ENCODE results near the gene ERICH6B. TPM values are rescaled to one million over a fixed set of nuclear protein-coding genes. Genes with fewer than 3 reads are reported as not detected.

The ERICH6B gene
- total and polyA plus RNA-seq, 12 donors: not detected

- peaks cover 0 to 12% (median 0%) of the 10 kb centered on the region in 7 donors for H3K27me3 ChIP-seq
- intact Hi-C loops (cut with DNase I): no loop called here
- no peak overlapping the region for H3K27ac ChIP-seq
- ATAC-seq (no peak), DNase-seq (no peak)
- no peak for TF ChIP-seq CTCF (IDR thresholded peaks at IDR 0.05)
- H3K4me1 ChIP-seq: no peaks in the 10 kb centered on the region
- H3K9me3 ChIP-seq: peaks cover 0 to 3% (median 0%) of the 10 kb centered on the region in 11 donors
- no peaks in the 10 kb centered on the region for H3K36me3 ChIP-seq
- H3K4me3 ChIP-seq: no peak overlapping the region
These were observed 50.2 kb downstream of the ERICH6B start for GRCh38 chr13:45565331-45565730.

- H3K9me3 ChIP-seq: peaks cover 0 to 3% (median 0%) of the 10 kb centered on the region in 11 donors
- H3K36me3 ChIP-seq: no peaks in the 10 kb centered on the region
- H3K27me3 ChIP-seq: peaks cover 0 to 8% (median 0%) of the 10 kb centered on the region in 7 donors
- no peak overlapping the region for H3K4me3 ChIP-seq
- DNase-seq (no peak), ATAC-seq (no peak)
- H3K27ac ChIP-seq: no peak overlapping the region
- intact Hi-C loops (cut with DNase I): no loop called here
- H3K4me1 ChIP-seq: no peaks in the 10 kb centered on the region
- TF ChIP-seq CTCF (IDR thresholded peaks at IDR 0.05): no peak
- 40 to 43% methylated on average over 3 of the region's 3 CpGs for WGBS, 2 donors
These were observed 51.3 kb downstream of the ERICH6B start for GRCh38 chr13:45564133-45564776.

- ATAC-seq (no peak), DNase-seq (no peak)
- Histone ChIP-seq H3K9me3 (peaks cover 0 to 12% (median 0%) of the 10 kb centered on the region in 11 donors), H3K4me1 (no peaks in the 10 kb centered on the region), H3K27me3 (peaks cover 0 to 4% (median 0%) of the 10 kb centered on the region in 7 donors), H3K27ac (no peak overlapping the region), H3K36me3 (no peaks in the 10 kb centered on the region), H3K4me3 (no peak overlapping the region)
- WGBS, 2 donors: 81 to 88% methylated on average over 4 of the region's 4 CpGs
- intact Hi-C loops (cut with DNase I): no loop called here
- TF ChIP-seq CTCF (IDR thresholded peaks at IDR 0.05): no peak
These were observed 60.9 kb downstream of the ERICH6B start for GRCh38 chr13:45554604-45555109.

- 49 to 52% methylated on average over 6 of the region's 6 CpGs for WGBS, 2 donors
- Histone ChIP-seq H3K9me3 (no peaks in the 10 kb centered on the region), H3K4me1 (no peaks in the 10 kb centered on the region), H3K4me3 (no peak overlapping the region), H3K27me3 (peaks cover 0 to 21% (median 11%) of the 10 kb centered on the region in 7 donors), H3K36me3 (no peaks in the 10 kb centered on the region), H3K27ac (no peak overlapping the region)
- DNase-seq: no peak
- intact Hi-C loops (cut with DNase I): no loop called here
- no peak for ATAC-seq
- TF ChIP-seq CTCF (IDR thresholded peaks at IDR 0.05): no peak
These were observed 67.3 kb downstream of the ERICH6B start for GRCh38 chr13:45548281-45548680.

All from heart right ventricle (tissue), 16 donors.